Activated T-helper 1 cell treated with anti-CD3 and anti-CD28 coated beads, Interleukin-2, amount 50 U/mL, for 16 hours (primary cell): ENCODE results near the gene CASKIN1.
"Not testable (repeated sequence)": the region's sequence is repeated elsewhere in the genome, so short reads cannot be mapped to it uniquely, and the experiment has no call there.

Source experiments
- DNase-seq, 2 donors: peaks; one replicate each; pipeline ENCODE4 v3.0.0-alpha.2; 2020; ENCODE audit warnings: low read depth in 1 of 2, low spot score in 1 of 2

CASKIN1 gene

GRCh38 chr16:2196162-2196980, at the start of gene CASKIN1:
Gene CASKIN1 (minus strand): TSS chr16:2196605. CDS start chr16:2196432, 173 bp downstream.
- DNase-seq: no peak

- DNase-seq: no peak
These were observed 48.8 kb upstream of the CASKIN1 start for GRCh38 chr16:2244926-2245795.

- no peak for DNase-seq
These were observed 47.9 kb upstream of the CASKIN1 start for GRCh38 chr16:2244301-2244700.

- DNase-seq: no peak
These were observed 47.4 kb upstream of the CASKIN1 start for GRCh38 chr16:2243781-2244180.

GRCh38 chr16:2243031-2243528, 46.7 kb upstream of the CASKIN1 start:
- DNase-seq: no peak

- DNase-seq: no peak
These were observed 46.2 kb upstream of the CASKIN1 start for GRCh38 chr16:2242598-2242997.

- not testable (repeated sequence) for DNase-seq
These were observed 43.9 kb upstream of the CASKIN1 start for GRCh38 chr16:2240331-2240730.

- DNase-seq: no peak
These were observed 42.7 kb upstream of the CASKIN1 start for GRCh38 chr16:2238838-2239675.

GRCh38 chr16:2238150-2238837, 41.9 kb upstream of the CASKIN1 start:
- no peak for DNase-seq

GRCh38 chr16:2237493-2238149, 41.2 kb upstream of the CASKIN1 start:
- DNase-seq: no peak

GRCh38 chr16:2237102-2237482, 40.7 kb upstream of the CASKIN1 start:
- no peak for DNase-seq

GRCh38 chr16:2236337-2237101, 40.1 kb upstream of the CASKIN1 start, which contains the start of gene DNASE1L2:
Gene DNASE1L2 (plus strand): TSS chr16:2236444. CDS start chr16:2236817, 373 bp downstream.
- DNase-seq: no peak

- DNase-seq: no peak
These were observed 39.4 kb upstream of the CASKIN1 start for GRCh38 chr16:2235695-2236336.

- no peak for DNase-seq
These were observed 38.8 kb upstream of the CASKIN1 start for GRCh38 chr16:2235234-2235651.

- DNase-seq: no peak
These were observed 38.4 kb upstream of the CASKIN1 start for GRCh38 chr16:2234813-2235170.

GRCh38 chr16:2233872-2234812, 37.7 kb upstream of the CASKIN1 start:
- no peak for DNase-seq

- DNase-seq: no peak
These were observed 36.8 kb upstream of the CASKIN1 start for GRCh38 chr16:2233046-2233775.
